ENCODE measurements around the gene RPS6KA6.
A peak's percentile ranks its signal among the peaks of the same experiment; 100 is the strongest.

Gene RPS6KA6
- 0.31 to 1.1 reads per million in 2 donors for total RNA-seq

GRCh38 chrX:84187533-84188319 is at the start of gene RPS6KA6:
Gene RPS6KA6 (minus strand): TSS chrX:84188199. CDS start chrX:84187899, 300 bp downstream.
- no peak for DNase-seq

DNA sequence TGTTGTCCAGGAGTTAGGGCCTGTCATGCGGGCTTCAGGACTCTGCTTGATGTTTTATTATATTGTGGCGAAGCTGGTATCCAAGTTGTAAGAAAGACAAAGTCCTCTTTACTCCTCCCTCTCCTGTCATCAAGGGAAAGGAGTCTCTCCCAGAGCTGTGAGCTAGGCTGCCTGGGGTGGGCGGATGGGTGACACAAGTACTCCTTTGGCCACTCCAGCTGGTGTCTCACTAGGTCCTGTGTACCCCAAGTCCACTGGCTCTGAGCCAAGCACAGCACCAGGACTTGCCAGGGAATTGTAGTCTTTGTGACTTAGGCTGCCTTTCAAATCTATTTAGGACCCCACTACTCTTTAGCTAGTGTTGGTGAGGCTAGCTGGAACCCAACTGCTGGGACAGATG is 36.7 kb upstream of the RPS6KA6 start:
- DNase-seq = no peak

GRCh38 chrX:84223261-84223660 is 35.3 kb upstream of the RPS6KA6 start:
- DNase-seq = no peak

GRCh38 chrX:84221181-84221580 is 33.2 kb upstream of the RPS6KA6 start:
- DNase-seq = no peak

- DNase-seq = no peak
Measured at GRCh38 chrX:84219551-84219950, 31.6 kb upstream of the RPS6KA6 start.

GRCh38 chrX:84218726-84219125 is 30.7 kb upstream of the RPS6KA6 start:
- no peak for DNase-seq

DNA sequence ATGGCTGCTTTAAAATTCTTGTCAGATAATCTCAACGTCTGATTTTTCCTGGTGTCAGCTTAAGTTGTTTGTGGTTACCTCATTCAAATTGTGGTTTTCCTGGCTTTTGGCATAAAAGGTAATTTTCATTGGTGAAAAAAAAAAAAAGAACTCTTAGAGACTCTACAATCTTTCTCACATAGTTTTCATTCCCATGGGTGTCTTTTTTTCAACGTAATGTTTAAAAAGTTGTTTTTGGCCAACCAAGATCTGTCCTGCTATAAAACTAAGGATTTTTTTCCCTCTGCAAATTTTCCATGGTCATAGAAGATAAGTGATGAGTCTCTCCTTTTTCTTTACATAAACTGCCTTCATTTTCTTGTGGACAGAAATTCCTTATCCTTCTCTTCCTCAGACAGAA is 28.9 kb upstream of the RPS6KA6 start:
- DNase-seq = no peak

DNA sequence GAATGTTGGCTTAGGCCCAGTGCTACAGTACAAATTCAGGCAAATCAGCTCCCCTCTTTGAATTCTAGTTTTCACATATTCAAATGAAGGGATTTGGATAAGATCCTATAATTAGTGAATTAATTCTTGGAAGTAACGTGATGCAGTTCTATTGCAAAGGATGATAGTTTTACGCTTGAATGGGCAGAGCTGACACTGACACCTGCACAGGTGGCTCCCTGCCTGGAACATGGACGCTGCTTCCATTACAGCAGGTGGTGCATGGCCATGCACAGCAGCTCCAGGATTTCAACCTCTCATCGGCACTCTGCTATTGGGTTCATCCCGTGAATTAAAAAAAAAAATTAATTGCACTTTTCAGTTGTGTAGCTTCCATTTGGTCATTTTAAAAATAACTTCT is 28.4 kb upstream of the RPS6KA6 start:
- DNase-seq = no peak

GRCh38 chrX:84205276-84205675 is 17.3 kb upstream of the RPS6KA6 start:
- DNase-seq = no peak

- no peak for DNase-seq
Measured at GRCh38 chrX:84199688-84200087, 11.7 kb upstream of the RPS6KA6 start.

DNA sequence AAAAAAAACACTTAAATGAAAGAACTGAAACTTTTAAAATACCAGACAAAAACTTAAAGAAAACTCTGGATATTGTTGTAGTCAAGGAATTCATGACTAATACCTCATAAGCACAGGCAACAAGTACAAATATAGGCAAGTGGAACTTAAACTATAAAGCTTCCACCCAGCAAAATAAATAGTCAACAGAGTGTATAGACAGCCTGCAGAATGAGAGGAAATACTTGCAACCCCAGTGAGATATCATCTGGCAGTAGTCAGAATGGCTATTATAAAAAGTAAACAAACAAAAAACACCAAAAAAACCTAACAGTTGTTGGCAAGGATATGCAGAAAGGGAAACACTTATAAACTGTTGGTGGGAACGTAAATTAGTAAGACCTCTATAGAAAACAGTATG is 9.6 kb upstream of the RPS6KA6 start:
- DNase-seq = no peak

DNA sequence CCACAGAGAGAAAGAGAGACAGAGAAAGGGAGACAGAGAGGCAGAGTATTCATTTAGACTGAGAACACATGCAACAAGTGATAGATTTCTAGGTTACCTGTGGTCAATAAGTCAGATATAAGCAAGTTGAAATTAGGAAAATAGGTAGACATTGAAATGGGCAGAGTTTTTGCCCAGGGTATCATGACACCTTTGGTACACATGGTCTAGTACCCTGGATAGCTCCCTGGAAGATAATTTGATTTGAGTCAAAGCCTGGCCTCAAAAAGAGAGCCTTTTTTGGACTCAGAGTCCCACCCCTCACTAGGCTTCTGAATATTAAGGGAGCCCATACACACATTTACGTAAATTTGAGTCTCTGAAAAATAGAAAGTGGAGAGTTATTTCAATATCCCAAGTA is 4.0 kb upstream of the RPS6KA6 start:
- DNase-seq = no peak

- no peak for DNase-seq
Measured at GRCh38 chrX:84189125-84189524, 1.1 kb upstream of the RPS6KA6 start.

GRCh38 chrX:84188320-84188834 is 378 bp upstream of the RPS6KA6 start:
- DNase-seq = peak in 1 of 5 experiments; percentile 19

DNA sequence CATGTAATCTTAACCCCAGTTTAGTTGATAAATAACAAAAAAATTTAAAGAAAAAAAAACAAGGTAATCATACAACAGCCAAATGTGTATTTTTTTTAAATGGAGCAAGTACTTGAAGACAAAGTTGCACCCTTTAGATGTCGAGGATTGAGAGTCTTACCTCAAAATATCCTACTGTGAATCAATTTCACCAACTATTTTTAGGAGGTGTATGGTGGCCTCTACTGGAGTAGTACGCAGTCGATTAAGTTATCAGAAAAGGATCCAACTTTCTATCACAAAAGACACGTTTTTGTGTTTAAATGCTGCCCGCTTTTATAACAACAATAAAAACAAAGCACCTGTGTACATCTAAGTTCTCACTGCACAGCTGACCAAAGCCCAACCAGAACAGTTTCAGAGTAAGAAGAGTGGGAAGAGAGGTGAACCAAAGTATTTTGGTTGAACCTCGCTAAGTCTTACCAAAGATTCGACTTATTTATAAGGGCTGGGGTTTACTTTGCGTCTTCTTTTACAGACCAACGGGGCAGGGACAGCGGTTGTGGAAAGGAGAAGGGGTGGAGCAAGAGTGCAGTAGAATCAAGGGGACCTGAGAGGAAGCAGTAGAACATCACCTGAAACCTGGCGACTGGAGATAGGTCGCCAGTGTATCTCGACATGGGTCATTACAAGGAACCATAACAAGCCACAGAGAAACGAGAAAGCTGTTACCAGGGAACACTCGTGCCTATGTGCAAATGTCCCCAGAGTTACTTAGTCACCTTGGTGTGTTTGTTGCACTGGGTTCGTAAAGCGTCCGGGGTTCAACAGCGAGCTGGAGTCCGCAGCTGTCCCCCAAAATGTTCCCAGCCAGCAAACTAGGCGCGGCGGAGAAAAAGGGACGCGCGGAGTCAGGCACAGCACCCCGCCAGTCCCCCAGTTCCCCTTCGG is 1.1 kb downstream of the RPS6KA6 start:
- no peak for DNase-seq

DNA sequence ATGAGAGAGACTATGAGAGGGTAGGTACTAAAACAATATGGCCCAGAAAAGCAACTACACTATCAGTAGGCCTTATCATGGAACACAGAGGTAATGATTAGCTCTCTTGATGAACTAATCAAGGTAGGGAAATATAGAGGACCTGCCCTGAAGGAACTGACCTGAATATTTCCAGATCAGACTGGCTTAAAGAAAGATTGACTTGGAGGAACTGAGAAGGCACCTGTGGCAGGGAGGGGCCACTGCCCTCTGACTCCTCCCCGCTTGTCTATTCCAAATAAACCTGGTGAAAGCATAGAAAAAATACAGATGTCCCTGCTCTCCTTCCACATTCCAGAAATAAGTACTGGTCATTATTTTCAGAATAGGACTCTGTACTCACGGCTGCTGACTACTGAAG is 5.5 kb downstream of the RPS6KA6 start:
- no peak for DNase-seq

DNA sequence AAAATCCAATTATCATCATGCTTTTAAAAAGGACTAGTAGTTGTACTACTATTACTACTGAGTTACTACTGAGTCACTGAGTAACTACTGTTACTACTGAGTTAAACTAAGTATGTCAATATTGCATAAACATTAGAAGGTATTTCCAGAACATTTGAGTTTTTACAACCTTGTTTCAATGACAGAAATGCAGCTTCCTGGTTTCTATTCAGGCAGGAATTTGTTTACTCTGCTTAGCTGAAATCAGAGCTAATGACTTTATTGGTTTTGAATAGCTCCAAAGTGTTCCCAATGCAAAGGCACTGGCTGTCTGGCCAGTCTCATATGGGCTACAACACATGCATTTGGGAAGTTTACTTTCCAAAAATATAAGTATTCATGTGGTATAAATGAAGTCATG is 12.0 kb downstream of the RPS6KA6 start:
- no peak for DNase-seq

GRCh38 chrX:84175274-84175673 is 12.7 kb downstream of the RPS6KA6 start:
- DNase-seq = no peak

DNA sequence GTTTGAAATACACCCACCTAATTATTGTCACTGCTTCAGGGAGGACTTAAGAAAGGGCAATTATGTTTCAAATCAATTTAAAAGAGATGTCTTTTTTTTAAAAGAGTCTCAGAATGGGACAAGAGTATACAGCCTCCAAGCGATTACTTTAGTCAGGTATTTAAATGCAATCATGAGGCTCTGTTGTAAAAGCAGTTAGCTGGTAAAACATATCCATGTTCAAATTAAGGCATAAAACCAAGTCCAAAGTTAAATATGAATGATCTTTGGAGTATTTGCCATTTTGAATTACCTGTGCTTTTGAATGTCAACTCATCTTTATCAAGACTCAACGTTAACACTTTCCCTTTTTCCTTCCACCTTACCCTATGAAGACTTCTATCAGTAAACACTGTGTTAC is 13.7 kb downstream of the RPS6KA6 start:
- no peak for DNase-seq

DNA sequence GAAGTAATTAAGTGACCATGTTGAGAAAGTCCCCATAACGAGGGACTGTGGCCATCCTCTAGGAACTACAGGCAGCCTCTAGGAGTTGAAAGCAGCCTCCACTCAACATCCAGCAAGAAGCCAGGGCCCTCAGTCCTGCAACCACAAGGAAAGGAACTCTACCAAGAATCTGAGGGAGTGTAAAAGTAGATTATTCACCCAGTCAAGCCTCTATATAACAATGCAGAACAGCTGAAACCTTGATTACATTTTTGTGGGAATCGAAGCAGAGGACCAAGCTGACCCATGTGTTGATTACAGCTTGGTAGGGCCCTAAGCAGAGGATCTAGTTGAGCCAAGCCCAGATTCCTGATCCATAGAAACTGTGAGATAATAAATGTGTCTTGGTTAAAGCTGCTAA is 17.1 kb downstream of the RPS6KA6 start:
- no peak for DNase-seq

GRCh38 chrX:84168574-84168973 is 19.4 kb downstream of the RPS6KA6 start:
- no peak for DNase-seq

- DNase-seq = no peak
Measured at GRCh38 chrX:84168095-84168494, 19.9 kb downstream of the RPS6KA6 start.

DNA sequence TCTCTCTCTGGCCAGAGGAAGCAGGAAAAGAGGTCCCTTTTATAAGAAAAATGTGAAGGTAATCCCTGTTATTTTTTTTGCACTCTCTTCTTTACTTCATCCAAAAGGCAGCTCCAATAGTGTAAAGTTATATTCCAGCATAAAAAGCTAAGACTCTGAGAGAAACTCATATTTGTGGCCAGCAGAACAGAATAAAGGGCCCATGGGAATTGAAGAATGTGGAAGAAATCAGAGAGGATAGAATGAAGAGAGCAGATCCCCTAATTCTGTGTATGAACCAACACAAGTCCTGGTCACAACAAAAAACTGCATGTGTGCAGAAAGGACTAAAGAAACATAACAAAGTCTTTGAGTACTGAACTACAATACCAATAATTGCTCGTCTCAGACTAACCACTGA is 22.3 kb downstream of the RPS6KA6 start:
- DNase-seq = no peak

GRCh38 chrX:84162401-84162800 is 25.6 kb downstream of the RPS6KA6 start:
- DNase-seq = no peak

Measured in T-helper 2 cell (primary cell).